HG02798 (cell line): ENCODE results near the gene PSMB11.
A peak's percentile ranks its signal among the peaks of the same experiment; 100 is the strongest.
"Not testable (repeated sequence)": the region's sequence is repeated elsewhere in the genome, so short reads cannot be mapped to it uniquely, and the experiment has no call there.

ENCODE experiments used
- ATAC-seq: cut with Tn5 transposase; IDR thresholded peaks from one replicate; pipeline ENCODE4 v1.9.1; 2021; ENCODE audit warnings: mild to moderate bottlenecking; ENCODE audit not compliant: unreplicated experiment, poor library complexity

The PSMB11 gene

GRCh38 chr14:23013054-23013748 lies 28.8 kb upstream of the PSMB11 start:
- ATAC-seq = no peak

- not testable (repeated sequence) for ATAC-seq
These were observed 28.3 kb upstream of the PSMB11 start for GRCh38 chr14:23013749-23014054.

GRCh38 chr14:23015618-23016017 lies 26.4 kb upstream of the PSMB11 start:
- no peak for ATAC-seq

GRCh38 chr14:23017091-23017490 lies 24.9 kb upstream of the PSMB11 start:
- no peak for ATAC-seq

GRCh38 chr14:23018107-23018506 lies 23.9 kb upstream of the PSMB11 start:
- ATAC-seq = no peak

- ATAC-seq = no peak
These were observed 21.6 kb upstream of the PSMB11 start for GRCh38 chr14:23020143-23021128.

- ATAC-seq = no peak
These were observed 20.6 kb upstream of the PSMB11 start for GRCh38 chr14:23021434-23021833.

- ATAC-seq = no peak
These were observed 20.0 kb upstream of the PSMB11 start for GRCh38 chr14:23021889-23022442.

- ATAC-seq = no peak
These were observed 18.8 kb upstream of the PSMB11 start for GRCh38 chr14:23023022-23023794.

GRCh38 chr14:23023795-23024152 lies 18.2 kb upstream of the PSMB11 start:
- ATAC-seq = no peak

GRCh38 chr14:23024612-23025075 lies 17.4 kb upstream of the PSMB11 start:
- ATAC-seq = no peak

GRCh38 chr14:23025151-23025814 lies 16.7 kb upstream of the PSMB11 start:
- ATAC-seq = no peak

- no peak for ATAC-seq
These were observed 13.2 kb upstream of the PSMB11 start for GRCh38 chr14:23028799-23029198.

GRCh38 chr14:23030936-23031335 lies 11.1 kb upstream of the PSMB11 start:
- no peak for ATAC-seq

GRCh38 chr14:23033251-23033727 lies 8.7 kb upstream of the PSMB11 start:
- no peak for ATAC-seq

- ATAC-seq = no peak
These were observed 8.1 kb upstream of the PSMB11 start for GRCh38 chr14:23033801-23034497.

- ATAC-seq = peak; percentile 92
These were observed 7.3 kb upstream of the PSMB11 start, which contains the start of gene PSMB5 for GRCh38 chr14:23034498-23035302. PSMB5 (minus strand) TSS chr14:23034900; CDS start chr14:23034881, 19 bp downstream.
